Left ventricle myocardium superior (tissue), 1 donor: ENCODE measurements around the gene TRIOBP. TPM values are rescaled to one million over a fixed set of nuclear protein-coding genes. Genes with fewer than 3 reads are reported as not detected.
"Not testable (repeated sequence)": the region's sequence is repeated elsewhere in the genome, so short reads cannot be mapped to it uniquely, and the experiment has no call there.

Source experiments
- ATAC-seq: fragments of 200-7000 bp; cut with Tn5 transposase; one replicate; pipeline ENCODE4 v1.9.1; 2020; ENCODE audit warnings: mild to moderate bottlenecking, moderate library complexity
- DNase-seq: peaks from one replicate; pipeline ENCODE4 v3.0.0-alpha.2; 2020
- intact Hi-C: fragments of 100-400 bp; cut with micrococcal nuclease; formaldehyde crosslinking; loops from one replicate; pipeline ENCODE4 v1.11.0; 2022
- long read RNA-seq: library from polyadenylated mRNA; unstranded; transcript quantifications from one replicate; pipeline ENCODE4 v2.0.0, GENCODE V29; 2021
- total RNA-seq: library from RNA; stranded (reverse); fragmentation: NEBNext Ultra II Directional; extraction: Animal tissue kit (Norgen Biotek cat#: 25700); gene quantifications from one replicate; pipeline ENCODE4 v1.2.1, GENCODE V29; 2021
- donor health status: DM: no; HTN: yes; CAD: no; lungs with severe emphysema.

The TRIOBP gene
- total RNA-seq: 82.7 TPM
- long read RNA-seq, transcript TRIOBP-205 (8 exons, 2,125 nt): minor isoform, 13 of 451 reads
- long read RNA-seq, transcript TRIOBP-203 (14 exons, 2,324 nt): major isoform, 252 of 451 reads
- long read RNA-seq, partial matches to known transcripts: 71 of 451 reads
- long read RNA-seq, other reads (novel, unspliced or antisense): 115 of 451 reads

DNA sequence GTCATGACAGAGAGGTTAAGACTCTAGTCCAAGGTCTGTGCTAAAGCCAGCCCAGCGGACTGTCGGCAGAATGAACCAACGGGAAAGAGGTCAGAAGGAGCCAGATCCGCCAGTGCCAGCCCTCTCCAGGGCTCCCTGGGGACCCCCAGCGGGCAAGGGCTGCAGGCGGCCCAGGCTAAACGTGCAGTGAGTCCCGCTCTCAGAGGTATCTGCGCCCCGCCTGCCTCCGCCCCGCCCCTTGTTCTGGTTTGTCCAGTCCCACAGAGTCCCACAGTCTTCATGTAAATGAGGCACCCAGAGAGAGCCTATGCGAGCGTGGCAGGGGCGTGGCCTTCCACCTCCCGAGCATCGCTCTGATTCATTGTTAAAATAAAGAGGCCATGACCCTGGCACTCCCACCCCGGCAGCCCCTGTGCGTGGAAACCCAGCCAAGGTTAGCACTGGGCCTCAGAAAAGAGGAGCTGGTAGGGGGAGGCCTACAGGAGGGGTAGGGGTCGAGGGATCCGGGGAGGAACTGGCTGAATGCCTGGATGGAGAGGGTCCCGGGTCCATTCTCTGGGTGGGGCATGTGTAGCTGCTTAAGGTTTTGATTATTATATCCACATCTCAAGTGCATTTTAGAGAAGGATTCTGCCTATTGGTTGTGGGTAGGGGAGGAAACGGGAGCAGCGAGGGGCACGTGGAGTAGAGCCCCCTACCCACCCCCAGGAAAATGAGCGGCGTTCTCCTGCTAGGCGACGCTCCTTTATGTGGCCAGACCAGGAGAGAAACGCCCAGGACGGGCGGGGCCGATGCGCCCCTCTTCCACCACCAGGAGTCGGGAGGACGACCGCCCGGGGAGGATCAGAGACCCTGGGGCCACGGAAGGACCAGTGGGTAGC, at the start of gene TRIOBP:
Gene TRIOBP, plus strand, starts transcription at position 392 of the 881 bp plus-strand sequence. CDS start 4,318 bp downstream, outside the sequence.
- DNase-seq: peak; percentile 96
- ATAC-seq: peak; percentile 99
- intact Hi-C loops: loop anchor here (10.0 kb wide), 1 partner anchor 52 kb away; no protein-coding TSS in a partner anchor

GRCh38 chr22:37647317-37647716, 49.5 kb upstream of the TRIOBP start:
- intact Hi-C loops: loop anchor here (10.0 kb wide), 1 partner anchor 47 kb away; the partner anchor contains the start of gene TRIOBP
- DNase-seq (no peak), ATAC-seq (no peak)

DNA sequence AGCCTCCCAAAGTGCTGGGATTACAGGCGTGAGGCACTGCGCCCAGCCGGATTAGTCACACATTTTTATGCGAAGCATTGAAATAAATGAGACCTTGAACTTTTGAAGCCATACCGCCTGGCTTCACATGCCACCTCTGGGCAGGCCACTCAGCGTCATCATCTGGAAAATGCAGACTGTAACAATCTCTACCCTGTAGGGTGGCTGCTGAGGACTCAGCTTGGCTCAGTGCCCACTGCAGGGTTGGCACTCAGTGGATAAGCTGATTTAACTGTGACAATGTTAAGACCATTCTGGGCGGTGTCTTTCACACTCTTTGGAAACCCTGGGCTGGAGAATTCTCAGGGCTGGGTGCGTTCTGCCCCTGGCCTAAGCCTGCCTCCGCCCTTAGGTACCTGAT, 48.9 kb upstream of the TRIOBP start:
- no peak for ATAC-seq
- DNase-seq: no peak
- intact Hi-C loops: loop anchor here (10.0 kb wide), 1 partner anchor 47 kb away; the partner anchor contains the start of gene TRIOBP

DNA sequence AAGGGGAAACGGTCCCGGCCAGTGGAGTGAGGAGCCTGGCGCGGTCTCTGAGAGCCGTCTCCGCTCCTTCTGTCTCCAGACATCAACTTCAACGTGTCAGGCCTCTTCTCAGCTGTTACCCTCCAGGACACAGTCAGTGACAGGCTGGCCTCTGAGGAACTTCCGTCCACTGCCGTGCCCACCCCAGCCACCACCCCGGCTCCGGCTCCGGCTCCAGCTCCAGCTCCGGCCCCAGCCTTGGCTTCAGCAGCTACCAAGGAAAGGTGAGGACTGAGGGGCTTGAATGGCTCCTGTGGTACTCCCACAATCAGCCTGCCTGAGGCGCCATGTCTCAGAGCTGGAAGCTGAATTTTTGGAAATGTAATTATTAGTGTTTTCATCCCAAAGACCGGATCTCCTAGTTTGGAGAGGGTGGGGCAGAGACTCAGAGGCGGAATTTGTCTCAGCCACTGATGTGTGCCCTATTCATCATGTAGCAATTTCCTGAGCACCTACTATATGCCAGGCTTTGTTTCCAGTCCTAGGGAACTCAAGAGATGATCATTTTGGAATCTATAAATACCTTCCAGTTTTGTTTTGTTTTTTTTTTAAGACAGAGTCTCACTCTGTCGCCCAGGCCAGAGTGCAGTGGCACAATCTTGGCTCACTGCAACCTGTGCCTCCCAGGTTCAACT, 46.2 kb upstream of the TRIOBP start:
- DNase-seq (no peak), ATAC-seq (no peak)
- intact Hi-C loops: no loop called here

DNA sequence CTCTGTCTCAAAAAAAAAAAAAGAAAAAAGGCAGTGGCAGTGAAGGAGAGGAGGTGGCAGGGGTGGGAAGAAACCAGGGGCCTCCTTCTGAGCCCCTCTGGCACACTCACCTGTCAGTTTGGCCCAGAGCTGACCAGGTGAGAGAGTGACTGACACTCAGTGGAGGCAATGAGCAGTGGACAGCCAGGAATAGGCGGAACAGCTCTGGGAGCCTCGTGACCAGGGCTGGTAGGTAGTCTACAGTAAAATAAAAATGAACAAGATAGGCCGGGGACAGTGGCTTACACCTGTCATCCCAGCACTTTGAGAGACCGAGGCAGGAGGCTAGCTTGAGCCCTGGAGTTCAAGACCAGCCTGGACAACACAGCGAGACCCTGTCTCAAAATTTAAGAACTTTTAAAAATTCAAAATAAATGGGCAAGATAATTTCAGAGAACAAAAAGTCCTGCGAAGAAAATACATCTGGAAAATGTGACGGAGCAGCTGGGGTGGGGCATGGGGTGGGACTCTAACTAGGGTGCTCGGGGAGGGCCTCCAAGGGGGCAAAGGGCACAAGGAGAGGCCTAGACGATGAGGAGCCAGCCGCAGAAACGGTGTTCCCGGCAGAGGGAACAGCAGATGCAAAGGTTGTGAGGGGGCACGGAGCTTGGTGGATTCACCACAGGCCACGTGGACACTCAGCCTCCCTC, 42.1 kb upstream of the TRIOBP start:
- DNase-seq (no peak), ATAC-seq (no peak)
- intact Hi-C loops: no loop called here

DNA sequence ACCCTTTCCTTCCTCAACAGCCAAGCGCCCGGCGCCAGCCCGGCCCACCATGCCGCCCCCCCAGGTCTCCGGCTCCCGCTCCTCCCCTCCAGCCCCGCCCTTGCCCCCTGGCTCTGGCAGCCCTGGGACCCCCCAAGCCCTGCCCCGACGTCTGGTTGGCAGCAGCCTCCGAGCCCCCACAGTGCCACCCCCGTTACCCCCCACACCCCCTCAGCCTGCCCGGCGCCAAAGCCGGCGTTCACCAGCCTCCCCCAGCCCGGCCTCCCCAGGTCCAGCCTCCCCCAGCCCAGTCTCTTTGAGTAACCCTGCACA, 41.6 kb upstream of the TRIOBP start:
- intact Hi-C loops: no loop called here

GRCh38 chr22:37656583-37656982, 40.3 kb upstream of the TRIOBP start:
- DNase-seq, intact Hi-C loops, ATAC-seq: not testable (repeated sequence)

More for the DNA sequence above, 41.6 kb upstream of the TRIOBP start:
- no peak for ATAC-seq
- DNase-seq: no peak

GRCh38 chr22:37657590-37658132, 39.2 kb upstream of the TRIOBP start:
- ATAC-seq: no peak
- DNase-seq: no peak
- intact Hi-C loops: no loop called here

DNA sequence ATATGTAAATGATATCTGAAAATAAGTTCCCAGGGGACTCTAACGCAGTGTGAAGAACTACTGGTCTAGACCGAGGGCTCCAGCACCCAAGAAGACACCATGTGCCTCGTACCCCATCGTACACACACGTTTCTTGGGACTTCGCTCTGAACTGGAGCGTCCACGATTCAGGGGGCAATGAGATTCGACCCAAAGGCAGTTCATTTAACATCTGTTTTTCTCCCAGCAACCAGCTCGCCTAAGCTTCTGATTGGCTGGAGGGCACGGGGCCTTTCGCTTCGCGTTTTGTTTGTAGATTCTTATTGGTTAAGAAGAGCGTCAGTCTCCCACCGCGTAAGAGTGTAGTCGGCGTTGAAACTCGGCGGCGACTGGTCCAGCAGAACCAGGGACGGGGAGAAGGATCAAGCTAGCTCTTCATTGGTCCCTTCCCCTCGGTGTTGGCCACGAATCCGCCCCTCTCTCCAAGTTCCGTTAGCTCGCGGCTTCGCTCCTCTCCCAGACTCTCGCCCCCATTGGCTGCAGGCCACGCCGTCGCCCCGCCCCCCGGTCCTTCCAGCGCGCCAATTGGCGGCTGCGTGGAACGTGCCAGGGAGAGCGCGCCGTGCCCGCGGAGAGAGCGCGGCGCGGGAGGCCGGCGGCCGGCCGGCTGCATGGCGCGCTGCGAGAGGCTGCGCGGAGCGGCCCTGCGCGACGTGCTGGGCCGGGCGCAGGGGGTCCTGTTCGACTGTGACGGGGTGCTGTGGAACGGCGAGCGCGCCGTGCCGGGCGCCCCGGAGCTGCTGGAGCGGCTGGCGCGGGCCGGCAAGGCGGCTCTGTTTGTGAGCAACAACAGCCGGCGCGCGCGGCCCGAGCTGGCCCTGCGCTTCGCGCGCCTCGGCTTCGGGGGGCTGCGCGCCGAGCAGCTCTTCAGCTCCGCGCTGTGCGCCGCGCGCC, 38.4 kb upstream of the TRIOBP start, which contains the start of gene PDXP:
Gene PDXP, plus strand, starts transcription at position 591 of the 933 bp plus-strand sequence. Its CDS starts 60 bp downstream, at position 651.
- DNase-seq (peak; percentile 99), ATAC-seq (peak; percentile 96)
- intact Hi-C loops: no loop called here

DNA sequence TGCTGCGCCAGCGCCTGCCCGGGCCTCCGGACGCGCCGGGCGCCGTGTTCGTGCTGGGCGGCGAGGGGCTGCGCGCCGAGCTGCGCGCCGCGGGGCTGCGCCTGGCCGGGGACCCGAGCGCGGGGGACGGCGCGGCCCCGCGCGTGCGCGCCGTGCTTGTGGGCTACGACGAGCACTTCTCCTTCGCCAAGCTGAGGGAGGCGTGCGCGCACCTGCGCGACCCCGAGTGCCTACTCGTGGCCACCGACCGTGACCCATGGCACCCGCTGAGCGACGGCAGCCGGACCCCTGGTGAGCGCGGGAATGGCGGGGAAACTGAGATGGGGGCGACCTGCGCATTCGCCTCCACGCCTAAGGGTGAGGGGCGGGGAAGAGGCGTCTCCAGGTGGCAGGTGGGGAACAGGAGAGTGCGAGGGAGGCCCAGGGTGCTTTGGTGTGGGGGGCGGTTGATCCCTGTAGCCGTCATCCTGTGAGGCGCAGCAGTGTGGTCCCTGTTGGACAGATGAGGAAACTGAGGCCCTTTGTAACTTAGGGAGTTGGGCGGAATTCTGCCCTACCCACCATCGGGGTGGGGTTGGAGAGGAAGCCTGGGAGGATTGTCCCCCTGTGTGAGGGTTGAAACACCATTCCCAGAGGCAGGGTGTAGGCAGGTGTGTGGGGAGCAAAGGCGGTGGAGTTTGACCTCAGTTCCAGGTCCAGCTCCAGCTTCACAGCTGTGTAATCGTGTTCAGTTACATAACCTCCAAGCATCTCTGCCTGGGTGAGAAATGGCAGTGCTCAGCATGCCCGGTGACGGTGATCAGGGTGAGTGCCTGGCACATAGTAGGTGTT, 37.6 kb upstream of the TRIOBP start:
- intact Hi-C loops: no loop called here
- DNase-seq: peak; percentile 55
- ATAC-seq: no peak

GRCh38 chr22:37659897-37660708, 36.7 kb upstream of the TRIOBP start:
- intact Hi-C loops: no loop called here
- no peak for ATAC-seq

DNA sequence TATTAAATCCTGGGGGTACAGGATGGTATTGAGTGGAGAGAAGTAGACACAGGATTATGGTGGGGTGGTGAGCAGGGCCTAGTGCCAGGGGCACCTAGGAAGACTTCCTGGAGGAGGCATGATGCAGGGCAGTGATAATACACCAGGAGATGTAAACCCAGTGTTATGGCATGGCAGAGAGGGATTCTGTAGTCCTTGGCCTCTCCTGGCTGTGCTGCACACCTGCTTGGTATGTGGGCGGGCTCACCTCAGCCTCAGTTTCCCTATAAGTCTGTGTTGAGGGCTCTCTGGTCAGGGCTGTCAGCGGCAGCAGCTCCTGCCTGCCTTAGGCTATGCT, 36.2 kb upstream of the TRIOBP start:
- DNase-seq: no peak
- intact Hi-C loops: no loop called here
- no peak for ATAC-seq

More at GRCh38 chr22:37659897-37660708, 36.7 kb upstream of the TRIOBP start:
- no peak for DNase-seq

- intact Hi-C loops: no loop called here
- peak; percentile 44 for ATAC-seq
- DNase-seq: no peak
Measured at GRCh38 chr22:37661160-37661924, 35.5 kb upstream of the TRIOBP start.

DNA sequence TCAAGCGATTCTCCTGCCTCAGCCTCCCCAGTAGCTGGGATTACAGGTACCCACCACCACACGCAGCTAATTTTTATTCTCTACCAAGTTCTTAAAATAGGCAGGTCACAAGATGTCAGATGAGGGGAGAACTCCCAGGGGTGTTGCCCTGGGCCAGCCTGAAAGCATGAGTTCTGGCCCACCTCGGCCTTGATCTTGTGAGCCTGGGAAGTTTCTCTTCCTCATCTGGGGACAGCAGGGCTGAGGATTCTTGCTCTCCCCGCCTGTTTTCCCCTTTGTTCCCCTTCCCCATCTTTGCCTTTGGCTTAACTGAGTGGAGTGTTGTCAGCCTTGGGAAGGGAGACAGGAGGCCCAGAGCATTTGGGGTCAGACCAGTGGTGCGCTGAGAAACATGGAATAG, 34.8 kb upstream of the TRIOBP start:
- intact Hi-C loops: no loop called here
- no peak for ATAC-seq

DNA sequence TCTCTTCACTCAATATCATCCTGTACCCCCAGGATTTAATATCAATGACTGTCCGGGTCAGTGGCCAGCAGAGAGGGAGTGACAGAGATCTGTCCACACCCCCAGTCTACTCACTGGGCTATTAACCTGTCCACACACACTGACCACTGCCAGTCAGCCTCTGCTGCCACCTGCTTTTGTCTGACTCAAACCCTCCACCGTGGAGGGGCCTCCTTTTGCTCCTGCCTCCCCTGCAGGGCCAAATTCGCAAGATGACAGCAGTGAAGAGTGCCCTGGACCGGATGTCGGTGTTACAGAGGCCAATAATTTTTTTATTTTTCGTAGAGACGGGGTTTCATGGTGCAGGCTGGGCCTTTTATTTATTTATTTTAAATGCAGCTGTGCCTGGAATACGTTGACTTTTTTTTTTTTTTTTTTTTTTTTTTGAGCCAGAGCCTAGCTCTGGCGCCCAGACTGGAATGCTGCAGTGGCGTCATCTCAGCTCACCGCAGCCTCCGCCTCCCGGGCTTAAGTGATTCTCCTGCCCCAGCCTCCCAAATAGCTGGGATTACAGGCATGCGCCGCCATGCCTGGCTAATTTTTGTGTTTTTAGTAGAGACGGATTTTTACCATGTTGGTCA, 33.2 kb upstream of the TRIOBP start:
- ATAC-seq (no peak), DNase-seq (no peak)
- intact Hi-C loops: no loop called here

More for the DNA sequence above, 34.8 kb upstream of the TRIOBP start:
- no peak for DNase-seq
